GM20431 (cell line): ENCODE data around the gene SLC6A15.

Experiments
- in situ Hi-C: fragments of 300-500 bp; cut with MseI, MboI; formaldehyde crosslinking; loops from one replicate; pipeline ENCODE4 v1.15.0; 2020; ENCODE audit warnings: low sequenced_read_pairs; ENCODE audit not compliant: unreplicated experiment

SLC6A15 gene

DNA sequence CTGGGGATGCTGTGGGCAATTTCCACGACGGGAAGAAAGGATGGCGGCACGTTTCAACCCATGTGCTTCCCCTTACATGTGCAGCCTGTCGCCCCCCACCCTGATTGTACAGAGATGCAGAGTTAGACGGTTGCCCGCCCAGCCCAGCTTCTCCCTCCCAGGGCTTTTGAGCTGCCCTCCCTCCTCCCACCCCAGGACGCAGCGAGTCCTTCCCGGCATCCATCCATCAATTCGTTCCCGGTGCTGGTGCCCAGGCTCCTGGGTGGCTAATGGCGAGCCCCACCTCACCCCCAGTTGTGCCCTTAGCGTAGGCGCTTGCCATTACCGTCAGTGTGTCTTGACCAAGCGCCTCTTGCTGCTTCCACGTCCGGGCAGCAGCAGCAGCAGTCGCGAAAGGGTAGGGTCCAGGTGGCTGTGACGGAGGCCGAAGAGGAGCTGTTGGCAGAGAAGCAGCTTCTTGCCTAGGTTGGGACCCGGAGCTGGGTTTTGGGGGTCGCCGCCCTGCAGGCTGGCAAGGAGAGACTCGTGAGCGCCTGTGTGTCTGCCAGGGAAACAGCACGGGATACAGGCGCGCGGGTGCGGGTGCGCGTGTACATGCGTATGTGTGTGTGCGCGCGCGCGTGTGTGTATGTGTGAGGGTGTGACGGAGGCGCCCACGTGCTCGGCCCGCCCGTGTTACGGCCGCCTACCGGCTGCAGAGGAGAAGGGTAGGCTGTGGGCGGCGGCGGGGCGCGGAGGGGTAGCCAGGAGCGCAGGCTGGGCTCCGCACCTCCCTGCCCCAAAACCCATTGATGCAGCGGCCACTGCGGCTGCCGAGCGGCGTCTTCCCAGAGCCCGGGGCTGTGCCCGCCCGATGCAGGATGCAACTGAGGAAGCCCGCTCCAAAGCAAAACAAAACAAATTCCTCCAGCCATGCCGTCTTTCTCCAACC is at the start of gene SLC6A15:
SLC6A15 (minus strand) TSS at position 602 of the 931 bp plus-strand sequence. CDS start 20,679 bp downstream, outside the sequence.
- in situ Hi-C loops: no loop called here

DNA sequence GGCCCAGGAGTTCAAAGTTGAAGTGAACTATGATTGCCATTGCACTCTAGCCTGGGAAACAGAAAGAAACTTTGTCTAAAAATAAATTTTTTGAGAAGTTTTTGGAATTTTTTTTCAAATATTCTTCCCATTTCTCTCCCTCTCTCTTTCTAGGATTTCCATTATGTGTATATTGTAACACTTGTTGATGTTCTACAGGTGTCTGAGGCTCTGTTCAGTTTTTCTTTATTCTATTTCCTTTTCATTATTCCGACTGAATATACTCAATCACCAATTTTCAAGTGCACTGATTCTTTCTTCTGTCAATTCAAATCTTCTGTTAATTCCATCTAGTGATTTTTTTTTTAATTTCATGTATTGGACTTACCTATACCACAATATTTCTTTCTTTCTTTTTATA is 48.3 kb upstream of the SLC6A15 start:
- in situ Hi-C loops: no loop called here

DNA sequence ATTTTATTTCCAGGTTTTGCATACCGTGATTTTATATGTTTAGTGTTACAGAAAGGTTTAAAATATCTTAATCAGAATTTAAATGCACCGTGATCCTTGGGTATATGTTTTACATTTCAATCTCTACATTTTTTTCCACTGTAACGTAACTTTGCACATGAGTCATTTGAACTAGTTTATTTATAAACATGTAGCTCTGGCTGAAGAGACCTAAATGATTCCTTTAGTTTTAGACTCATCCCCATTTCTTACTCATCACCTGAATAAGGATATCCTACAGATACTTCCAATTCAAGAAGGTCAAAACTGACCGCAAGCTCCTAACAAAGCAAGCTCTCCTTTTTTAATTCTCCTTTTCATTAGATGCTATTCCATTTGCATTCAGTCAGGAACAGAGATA is 42.7 kb upstream of the SLC6A15 start:
- in situ Hi-C loops: no loop called here

DNA sequence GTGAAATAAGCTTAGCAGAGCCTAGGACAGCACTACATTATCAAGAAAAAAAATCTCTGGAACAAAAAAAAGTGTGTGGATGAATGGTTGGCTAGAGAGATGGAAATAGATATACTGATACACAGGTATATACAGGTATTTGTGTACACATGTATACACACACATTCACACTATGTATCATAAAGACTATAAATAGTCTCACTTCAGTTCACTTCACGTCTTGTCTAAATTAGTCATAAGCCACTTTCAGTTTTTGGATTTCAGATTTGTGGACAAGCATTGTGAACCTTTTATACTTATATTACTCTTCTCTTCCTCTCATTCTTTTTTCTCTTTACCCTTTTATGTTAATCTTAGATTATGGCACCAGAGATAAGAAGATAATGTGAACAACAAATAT is 41.8 kb upstream of the SLC6A15 start:
- in situ Hi-C loops: no loop called here

DNA sequence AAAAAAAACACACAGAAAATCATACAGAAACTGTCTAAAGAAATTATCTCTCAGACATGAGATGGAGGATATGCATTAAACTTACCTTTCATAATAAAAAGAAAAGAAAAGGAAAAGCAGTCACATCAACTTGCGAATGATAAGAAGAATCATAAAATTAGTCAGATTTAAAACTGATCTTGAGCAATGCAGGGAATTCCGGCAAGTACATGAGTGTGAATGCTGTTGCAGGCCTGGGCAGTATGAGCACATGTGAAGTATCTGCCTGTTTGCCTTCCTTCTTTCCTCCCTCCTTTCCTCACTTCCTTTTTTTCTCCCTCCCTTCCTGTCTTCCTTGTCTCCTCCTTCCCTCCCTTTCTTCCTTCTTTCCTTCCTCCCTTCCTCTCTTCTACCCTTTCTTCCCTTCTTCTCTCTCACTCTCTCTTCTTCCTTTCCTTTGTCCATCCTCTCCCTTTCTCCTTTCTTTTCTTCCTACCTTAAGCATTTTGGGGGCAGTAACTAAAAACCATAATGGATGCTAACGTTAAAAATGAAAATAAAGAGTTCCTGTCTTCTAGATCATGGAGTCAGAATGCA is 38.5 kb upstream of the SLC6A15 start:
- in situ Hi-C loops: no loop called here

DNA sequence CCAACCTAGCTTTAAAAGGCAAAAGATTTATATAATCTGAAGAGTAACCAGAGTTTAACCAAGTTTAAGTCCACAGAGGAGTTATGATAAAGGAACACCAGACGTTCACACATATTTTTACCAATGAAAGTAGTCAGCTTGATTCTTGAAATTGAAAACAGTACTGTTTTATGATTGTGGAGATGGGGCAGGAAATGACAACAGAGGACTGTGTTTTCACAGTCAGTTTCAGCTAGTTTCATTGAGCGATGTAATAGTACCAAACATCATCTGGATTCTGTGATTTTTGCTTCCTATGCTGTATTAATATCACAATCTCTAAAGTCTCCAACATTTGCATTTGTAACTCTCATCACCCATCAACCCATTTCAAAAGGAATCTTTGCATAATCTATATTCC is 34.2 kb upstream of the SLC6A15 start:
- in situ Hi-C loops: no loop called here

DNA sequence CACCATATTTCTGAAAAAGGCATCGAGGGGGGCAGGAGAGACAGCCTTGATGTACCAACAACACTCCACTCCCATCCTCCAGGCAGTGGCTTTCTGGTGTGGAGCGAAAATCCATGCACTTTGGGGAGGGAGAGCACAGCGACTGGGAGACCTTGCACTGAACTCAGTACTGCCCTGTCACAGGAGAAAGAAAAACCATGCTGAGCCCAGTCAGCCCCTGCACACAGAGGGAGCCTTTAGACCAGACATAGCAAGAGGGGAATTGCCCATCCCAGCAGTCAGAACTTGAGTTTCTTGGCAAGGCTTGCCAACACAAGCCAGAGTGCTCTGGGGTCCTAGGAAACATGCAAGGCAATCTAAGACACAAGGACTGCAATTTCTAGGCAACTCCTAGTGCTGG is 24.8 kb upstream of the SLC6A15 start:
- in situ Hi-C loops: no loop called here

DNA sequence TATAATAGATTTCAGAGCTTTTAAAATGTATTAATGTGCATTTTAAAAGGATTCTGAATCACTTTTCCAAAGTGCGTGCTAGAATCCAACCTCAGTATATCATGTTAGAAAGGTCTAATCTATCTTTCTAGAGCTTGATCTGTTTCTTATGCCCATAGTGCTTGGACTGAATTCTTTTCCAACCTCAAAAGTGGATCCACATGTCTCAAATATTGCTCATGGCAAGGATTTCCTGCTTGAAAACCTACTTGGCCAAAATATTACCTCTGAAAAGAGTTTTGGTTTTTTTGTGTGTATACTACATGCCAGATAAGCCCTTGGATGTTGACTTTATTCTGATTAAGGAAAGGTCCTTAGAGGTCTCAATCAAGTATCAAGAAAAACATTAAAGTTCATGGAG is 16.9 kb upstream of the SLC6A15 start:
- in situ Hi-C loops: no loop called here

DNA sequence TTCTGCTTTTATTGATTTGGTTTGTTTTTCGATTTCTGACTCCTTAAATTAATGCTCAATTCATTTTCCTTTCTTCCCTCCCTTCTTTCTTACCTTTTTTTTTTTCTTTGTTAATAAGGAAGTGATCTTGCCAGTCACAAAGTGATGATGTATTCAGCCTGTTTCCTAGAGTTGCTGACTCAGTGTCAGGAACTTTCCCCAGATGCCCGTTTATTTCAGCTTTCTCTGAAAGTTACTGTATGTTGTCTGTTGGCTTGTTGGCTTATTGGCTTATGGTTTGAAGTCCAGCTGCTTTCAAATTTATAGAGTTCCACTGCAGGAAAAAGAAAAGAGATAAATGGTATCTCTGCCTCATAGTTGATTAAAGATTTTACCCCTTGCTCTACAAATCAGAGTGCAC is 12.4 kb upstream of the SLC6A15 start:
- in situ Hi-C loops: no loop called here

DNA sequence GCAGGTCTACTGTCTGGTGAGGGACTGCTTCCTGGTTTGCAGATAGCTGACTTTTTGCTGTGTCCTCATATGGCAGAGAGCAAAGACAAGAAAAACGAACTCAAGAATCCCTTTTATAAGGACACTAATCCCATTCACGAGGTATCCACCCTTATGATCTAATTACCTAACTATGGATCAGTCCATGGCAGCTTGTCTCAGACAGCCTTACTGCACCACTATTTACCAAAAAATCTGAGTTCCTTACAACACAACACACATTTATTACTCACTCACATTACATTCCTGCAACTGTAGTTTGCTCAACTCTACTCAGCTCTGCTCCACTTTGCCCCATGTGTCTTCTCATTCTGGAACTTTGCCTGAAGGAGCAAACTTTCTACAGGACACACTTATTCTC is 10.1 kb upstream of the SLC6A15 start:
- in situ Hi-C loops: no loop called here

DNA sequence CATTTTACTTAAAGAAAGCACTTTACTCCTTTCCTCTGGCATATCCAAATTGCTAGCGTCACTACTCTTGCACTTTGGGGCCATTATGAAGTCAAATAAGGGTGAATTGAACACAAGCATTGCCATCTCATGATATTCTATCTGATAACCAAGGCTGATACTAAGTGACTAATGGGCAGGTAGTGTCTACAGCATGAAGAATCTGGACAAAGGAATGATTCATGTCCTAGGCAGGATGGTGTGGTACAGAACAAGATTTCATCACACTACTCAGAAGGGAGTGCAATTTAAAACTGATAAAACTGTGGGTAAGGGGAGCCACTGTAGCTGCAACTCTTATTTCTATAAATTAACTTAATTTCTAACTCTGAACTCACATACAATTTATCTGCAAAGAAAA is 7.7 kb upstream of the SLC6A15 start:
- in situ Hi-C loops: no loop called here

DNA sequence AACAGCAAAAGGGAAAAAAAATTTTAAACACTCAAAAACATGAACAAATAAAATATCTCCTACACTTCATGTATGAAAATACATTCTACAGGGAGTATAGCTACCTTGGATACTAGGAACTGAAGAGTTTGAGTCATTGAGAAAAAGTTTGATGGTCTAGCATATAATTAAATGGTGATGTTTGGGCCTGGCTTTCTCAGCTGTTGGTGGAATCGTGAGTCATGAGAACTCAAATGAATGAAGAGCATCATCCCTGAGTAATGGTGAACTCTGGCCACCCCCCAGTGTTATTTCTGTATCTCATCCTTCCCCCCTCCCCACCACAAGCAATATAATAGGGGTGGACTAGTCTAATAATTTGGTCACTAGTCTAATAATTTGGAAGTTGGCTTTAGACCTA is 6.7 kb upstream of the SLC6A15 start:
- in situ Hi-C loops: no loop called here

DNA sequence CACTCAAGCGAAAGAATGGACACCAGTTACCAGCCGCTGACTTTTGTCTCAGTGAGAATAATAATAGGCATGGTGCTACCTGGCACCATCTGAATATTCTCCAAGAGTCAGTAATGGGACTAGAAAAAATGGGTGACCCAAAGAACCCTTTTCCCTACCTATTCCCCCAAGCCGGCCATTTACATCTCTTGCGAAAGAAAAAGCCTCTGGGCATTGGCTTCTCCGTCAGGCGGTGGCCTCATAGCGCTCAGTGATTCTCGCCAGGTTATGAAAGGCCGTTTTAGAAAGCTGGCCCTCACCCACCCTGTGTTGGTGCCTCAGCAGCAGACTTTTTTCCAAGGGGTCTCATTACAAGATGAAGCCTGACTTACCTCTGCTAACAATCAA is 523 bp upstream of the SLC6A15 start:
- in situ Hi-C loops: no loop called here

DNA sequence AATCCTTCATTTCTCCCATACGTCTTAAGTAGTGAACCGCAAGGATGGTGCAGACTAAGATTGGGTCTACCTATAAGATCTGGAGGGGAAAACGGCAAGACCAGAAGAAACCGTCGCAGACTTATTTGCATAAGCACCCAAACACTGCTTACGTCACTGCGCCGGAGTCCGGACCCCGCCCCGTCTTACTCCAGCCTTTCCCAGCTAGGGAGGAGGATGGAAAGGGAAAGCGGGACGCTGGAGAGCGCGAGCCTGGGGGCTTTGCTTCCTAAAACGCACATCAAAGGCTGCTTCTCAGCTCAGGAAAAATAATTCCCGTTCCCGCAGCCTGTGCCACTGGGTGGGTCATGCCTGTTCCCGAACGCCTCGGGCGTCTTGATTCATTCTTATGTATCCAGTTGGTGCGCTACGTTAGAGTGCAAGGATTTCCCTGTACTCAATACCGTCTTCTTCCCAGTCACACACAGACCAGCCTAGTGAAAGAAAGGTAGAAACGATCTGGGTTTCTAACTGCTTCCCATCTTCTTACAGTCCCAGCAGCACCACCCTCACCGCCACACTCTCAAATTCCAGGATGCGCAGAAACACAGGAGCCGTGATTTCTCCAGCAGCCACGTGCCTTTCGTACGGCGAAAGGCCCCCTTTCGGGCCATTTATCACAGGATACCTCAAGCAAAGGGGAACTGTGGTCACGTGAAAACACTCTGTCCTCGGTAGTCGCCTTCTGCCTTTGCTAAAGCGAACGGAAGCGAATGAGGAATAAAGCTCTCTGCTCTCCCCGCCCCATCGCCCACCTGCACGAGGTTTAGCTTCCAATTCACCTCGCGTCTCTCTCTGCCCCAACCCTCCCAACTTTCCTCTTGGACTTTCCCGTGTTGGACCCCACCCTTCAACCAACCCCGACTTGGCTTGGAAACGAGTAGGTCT is 1.1 kb downstream of the SLC6A15 start:
- in situ Hi-C loops: no loop called here

DNA sequence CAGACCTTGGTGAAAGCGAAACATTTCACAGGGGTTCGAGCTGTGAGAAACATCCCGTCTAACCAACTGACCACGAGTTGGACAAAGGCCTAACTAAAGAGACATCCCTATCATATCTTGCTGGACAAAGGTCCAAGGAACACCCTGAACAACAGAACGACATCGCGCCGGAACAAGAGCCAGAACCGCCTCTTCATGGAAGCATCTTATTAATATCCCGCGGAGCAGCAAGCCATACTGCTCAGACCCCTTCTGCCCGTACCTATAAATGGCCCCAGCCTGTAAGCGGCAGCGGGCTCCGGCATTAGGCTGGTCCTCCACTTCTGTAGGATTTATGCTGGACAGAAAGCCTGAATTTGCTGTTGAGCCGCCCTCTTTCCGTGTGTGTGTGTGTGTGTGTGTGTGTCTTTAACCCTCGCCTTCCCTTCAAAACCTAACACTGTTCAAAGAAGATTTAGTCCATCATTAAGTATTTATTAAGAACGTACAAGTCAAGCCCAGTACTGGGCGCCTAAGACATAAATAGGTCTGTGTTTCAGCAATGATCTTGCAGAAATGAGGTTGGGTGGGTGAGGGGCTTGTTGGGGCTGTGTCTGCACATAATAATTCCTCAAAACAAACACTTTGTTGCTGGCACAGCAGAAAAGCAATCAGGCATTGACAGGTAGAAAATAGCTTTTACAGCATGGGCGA is 1.9 kb downstream of the SLC6A15 start:
- in situ Hi-C loops: no loop called here

DNA sequence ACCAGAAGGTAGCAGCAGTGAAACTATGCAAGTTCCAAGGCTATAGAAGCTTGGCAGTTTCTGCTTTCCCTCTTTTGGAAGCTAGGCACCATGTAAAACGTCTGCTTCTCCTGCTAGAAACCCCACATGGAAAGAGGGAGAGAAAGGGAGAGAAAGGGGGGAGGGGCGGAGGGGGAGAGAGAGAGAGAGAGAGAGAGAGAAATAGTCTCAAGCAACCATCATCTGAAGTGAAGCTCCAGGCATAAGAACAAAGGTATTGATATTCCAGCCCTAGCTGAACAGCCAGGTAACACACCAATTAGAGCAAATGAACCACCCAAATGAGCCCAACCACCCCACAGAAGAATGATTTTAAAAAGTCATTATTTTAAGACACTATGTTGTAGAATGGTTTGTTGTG is 8.5 kb downstream of the SLC6A15 start:
- in situ Hi-C loops: no loop called here

DNA sequence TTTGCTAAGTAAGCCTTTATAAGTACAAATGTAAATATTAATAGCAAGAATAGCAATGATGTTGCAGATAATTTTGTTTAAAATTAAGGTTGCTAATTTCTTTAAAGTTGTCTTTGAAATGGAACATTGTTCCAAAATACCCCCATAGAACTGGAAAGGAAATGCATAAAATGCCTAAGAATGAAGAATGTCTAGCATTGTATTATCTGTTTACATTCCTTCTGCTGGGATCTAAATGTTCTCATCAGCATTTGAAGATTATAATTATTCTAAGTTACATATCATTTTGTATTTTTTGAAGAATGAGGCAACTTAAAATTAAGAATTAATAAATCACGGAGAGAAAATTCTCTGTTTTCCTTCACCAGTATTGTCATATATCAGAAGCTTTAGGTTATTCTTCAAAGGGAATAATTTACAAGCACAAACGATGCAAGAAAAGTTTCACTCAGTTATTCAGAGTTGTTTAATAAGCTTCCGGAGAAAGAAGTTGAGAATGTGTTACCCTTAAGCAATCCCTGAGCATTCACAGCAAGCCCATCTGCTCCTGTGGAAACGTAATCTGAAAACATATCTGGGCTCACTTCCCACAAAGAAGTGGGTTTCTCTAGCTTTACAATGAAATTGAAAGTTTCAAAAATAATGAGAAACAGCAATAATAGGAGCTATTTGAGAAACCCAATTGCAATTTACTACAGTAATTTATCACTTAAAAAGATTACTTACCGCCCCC is 21.3 kb downstream of the SLC6A15 start:
- in situ Hi-C loops: no loop called here

DNA sequence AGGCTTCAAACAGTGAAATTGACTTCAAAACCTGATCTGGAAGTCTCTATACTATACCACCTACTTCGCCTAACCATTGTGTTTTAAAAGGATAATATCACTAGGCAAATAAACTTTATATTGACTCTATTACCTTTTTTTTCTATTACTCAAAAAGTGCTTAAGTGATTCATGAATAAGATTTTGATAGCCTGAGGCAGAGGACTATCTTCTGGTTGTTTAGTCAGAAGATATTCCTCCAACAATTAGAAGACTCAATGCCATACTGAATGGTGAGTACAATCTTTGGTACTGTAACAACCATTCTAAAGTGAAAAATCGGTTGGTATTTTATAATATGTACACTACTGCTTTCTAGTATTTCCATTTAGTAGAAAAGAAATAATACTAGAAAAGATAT is 22.8 kb downstream of the SLC6A15 start:
- in situ Hi-C loops: no loop called here

DNA sequence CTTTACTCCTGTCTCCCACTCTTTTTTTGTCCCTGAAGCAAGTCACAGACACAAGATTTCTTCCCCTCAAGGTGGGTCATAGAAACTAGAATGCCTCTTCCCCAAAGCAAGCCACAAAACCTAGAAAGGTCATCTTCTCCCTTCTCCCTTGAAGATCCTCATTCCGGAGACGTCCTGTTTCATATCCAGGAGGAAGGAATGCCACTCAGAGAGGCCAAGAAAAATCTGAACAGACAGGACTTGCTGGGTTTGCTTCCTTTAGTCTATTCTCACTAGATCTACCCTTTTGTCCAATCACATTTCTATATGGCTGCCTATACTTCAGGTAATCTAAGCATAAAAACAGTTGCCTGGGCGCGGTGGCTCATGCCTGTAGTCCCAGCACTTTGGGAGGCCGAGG is 23.7 kb downstream of the SLC6A15 start:
- in situ Hi-C loops: no loop called here
